NCI-H1092 (cell line): Measurements from ENCODE around the gene ZNF865.

Experiments used
- DNase-seq: peaks from one replicate; lab custom pipeline; 2025; lab: John Stamatoyannopoulos, UW

ZNF865 gene

GRCh38 chr19:55644842-55645511 is 39.5 kb downstream of the ZNF865 start:
- DNase-seq: no peak

- no peak for DNase-seq
Measured at GRCh38 chr19:55645512-55645881, 40.0 kb downstream of the ZNF865 start.

GRCh38 chr19:55646889-55647731 is 41.7 kb downstream of the ZNF865 start:
- DNase-seq: no peak

- DNase-seq: peak; percentile 64
Measured at GRCh38 chr19:55647732-55648584, 42.5 kb downstream of the ZNF865 start, which contains the start of gene CCDC106. TSS of gene CCDC106 (plus strand) at chr19:55648212. CDS start at chr19:55649047, 835 bp downstream.

- DNase-seq: no peak
Measured at GRCh38 chr19:55648585-55649267, 43.3 kb downstream of the ZNF865 start.

- no peak for DNase-seq
Measured at GRCh38 chr19:55649268-55650125, 44.0 kb downstream of the ZNF865 start.

- no peak for DNase-seq
Measured at GRCh38 chr19:55650126-55650557, 44.7 kb downstream of the ZNF865 start.

- no peak for DNase-seq
Measured at GRCh38 chr19:55650602-55651230, 45.3 kb downstream of the ZNF865 start.

GRCh38 chr19:55651236-55651635 is 45.8 kb downstream of the ZNF865 start:
- DNase-seq: no peak

- no peak for DNase-seq
Measured at GRCh38 chr19:55652311-55653128, 47.1 kb downstream of the ZNF865 start.

- peak; percentile 97 for DNase-seq
Measured at GRCh38 chr19:55653651-55654322, 48.3 kb downstream of the ZNF865 start.

- peak; percentile 98 for DNase-seq
Measured at GRCh38 chr19:55654323-55654867, 48.9 kb downstream of the ZNF865 start.

GRCh38 chr19:55654868-55655647 is 49.6 kb downstream of the ZNF865 start, which contains the start of gene U2AF2:
TSS of gene U2AF2 (plus strand) at chr19:55655035. CDS start at chr19:55655105, 70 bp downstream.
- DNase-seq: peak; percentile 88

GRCh38 chr19:55655648-55656040 is 50.2 kb downstream of the ZNF865 start:
- no peak for DNase-seq

- no peak for DNase-seq
Measured at GRCh38 chr19:55656552-55656951, 51.1 kb downstream of the ZNF865 start.

- DNase-seq: no peak
Measured at GRCh38 chr19:55656988-55657747, 51.7 kb downstream of the ZNF865 start.
